GM18519 (cell line): ENCODE measurements around the gene ITCH.
A peak's percentile ranks its signal among the peaks of the same experiment; 100 is the strongest.
"Not testable (repeated sequence)": the region's sequence is repeated elsewhere in the genome, so short reads cannot be mapped to it uniquely, and the experiment has no call there.

Source experiments
- ATAC-seq: cut with Tn5 transposase; IDR thresholded peaks from one replicate; pipeline ENCODE4 v1.9.1; 2021; ENCODE audit warnings: mild to moderate bottlenecking, moderate library complexity; ENCODE audit not compliant: unreplicated experiment, low FRiP score

Gene ITCH

DNA sequence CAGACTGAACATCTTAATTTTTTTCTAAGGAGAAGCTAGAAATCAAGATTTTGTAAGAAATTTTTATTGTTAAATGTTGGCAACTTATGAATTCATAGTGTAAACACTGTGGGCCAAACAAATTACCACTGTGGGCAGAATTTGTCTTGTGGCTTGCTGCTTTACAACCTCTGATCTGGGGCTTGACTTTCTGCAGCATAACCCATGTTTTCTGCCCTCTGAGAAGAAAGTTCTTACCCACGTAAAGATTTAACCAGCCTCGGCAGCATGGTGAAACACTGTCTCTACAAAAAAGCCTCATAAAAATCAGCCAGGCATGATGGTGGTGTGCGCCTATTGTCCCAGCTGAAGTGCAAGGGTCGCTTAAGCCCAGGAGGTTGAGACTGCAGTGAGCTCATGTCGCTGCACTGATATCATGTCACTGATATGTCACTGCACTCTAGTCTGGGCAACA is 12.9 kb downstream of the ITCH start:
- no peak for ATAC-seq

DNA sequence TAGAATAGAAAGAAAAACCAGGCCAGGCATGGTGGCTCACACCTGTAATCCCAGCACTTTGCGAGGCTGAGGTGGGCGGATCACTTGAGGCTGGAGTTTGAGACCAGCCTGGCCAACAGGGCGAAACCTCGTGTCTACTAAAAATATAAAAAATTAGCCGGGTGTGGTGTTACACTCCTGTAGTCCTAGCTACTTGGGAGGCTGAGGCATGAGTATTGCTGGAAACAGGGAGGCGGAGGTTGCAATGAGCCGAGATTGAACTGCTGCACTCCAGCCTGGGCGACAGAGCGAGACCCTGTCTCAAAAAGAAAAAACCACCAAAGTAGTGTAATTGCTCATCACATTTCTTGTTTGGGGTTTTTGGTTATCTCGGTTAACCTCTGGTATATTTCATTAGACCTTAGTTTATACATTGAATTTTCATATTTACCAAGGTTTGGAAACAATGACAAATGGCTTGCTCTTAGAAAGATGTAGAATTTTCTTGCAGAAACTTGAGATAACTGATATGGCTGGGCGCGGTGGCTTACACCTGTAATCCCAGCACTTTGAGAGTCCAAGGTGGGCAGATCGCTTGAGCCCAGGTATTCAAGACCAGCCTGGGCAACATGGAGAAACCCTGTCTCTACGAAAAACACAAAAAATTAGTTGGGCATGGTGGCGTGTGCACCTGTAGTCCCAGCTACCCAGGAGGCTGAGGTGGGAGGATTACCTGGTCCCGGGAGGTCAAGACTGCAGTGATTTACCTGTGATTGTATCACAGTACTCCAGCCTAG is 14.2 kb downstream of the ITCH start:
- peak; percentile 59 for ATAC-seq

DNA sequence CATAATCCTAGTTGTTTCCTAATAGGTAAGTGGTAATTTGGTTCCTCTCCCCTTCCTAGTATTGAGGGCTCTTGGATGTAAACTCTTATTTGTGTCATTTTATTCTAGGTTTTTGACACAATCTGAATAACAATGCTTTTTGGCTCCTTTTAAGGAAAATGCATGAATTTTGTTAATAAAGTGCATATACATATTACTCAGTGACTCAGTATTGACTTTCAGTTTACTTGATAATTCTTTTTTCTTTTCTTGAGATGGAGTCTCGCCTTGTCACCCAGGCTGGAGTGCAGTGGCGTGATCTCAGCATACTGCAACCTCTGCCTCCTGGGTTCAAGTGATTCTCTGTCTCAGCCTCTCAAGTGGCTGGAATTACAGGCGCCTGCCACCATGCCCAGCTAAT is 19.1 kb downstream of the ITCH start:
- ATAC-seq, result no peak

DNA sequence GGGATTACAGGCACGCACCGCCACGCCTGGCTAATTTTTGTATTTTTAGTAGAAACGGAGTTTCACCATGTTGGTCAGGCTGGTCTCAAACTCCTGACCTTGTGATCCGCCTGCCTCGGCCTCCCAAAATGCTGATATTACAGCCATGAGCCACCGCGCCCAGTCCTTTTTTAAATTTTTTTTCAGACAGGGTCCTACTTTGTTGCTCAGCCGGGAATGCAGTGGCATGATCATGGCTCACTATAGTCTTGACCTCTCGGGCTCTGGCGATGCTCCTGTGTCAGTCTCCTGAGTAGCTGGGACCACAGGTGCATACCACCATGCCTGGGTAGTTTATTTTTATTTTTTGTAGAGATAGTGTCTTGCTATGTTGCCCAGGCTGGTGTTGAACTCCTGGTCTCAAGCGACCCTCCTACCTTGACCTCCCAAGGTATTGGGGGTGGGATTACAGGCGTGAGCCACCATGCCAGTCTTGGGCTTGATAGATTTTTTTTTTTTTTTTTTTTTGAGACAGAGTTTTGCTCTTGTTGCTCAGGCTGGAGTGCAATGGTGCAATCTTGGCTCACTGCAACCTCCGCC is 19.9 kb downstream of the ITCH start:
- not testable (repeated sequence) for ATAC-seq

DNA sequence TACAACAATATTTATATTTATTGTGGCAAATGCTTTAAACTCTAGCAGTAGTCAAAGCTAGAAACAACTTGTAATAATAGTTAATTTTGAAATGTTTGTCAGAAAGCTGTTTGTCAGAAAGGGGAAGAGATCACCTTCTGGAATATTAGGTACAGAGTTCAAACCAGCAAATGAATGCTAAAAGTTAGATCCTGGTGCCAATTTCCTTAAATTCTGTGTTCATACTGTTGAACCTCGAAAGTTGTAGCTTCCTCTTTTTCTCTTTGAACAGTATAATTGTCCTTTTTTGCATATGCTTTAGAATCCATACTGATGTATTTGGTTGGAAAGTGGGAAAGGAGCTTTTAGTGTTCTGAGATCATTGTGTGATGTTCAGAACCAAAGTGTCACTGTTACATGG is 22.4 kb downstream of the ITCH start:
- ATAC-seq, result no peak

DNA sequence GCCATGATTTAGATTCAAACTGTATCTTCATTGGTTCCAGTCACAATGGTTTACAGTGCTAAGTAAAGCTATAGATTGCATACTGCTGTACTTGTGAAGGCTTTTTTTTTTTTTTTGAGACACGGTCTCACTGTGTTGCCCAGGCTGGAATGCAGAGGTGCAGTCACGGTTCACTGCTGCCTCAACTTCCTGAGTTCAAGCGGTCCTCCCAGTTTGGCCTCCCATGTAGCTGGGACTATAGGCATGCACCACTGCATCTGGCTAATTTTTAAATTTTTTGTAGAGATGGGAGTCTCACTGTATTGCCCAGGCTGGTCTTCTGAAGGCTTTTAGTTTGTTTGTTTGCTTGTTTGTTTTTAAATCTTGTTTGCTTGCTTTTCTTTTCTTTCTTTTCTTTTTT is 24.9 kb downstream of the ITCH start:
- ATAC-seq, result no peak

DNA sequence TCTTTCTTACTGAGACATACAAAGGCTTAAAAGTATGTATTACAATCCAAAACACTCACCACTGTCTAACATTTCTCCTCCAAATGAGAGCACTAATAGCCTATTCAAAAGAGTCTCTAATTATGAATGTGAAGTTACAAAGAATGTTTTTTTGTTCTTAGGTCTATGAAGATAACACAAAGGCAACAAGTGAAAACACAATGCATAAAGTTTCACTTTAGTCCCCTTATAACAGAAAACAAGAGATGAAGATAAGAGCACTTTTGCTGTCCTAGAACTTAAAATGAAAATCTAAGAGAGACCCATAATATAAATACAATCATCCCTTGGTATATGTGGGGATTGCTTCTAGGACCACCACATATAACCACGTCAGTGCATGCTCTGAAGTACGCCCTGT is 25.6 kb downstream of the ITCH start:
- no peak for ATAC-seq

DNA sequence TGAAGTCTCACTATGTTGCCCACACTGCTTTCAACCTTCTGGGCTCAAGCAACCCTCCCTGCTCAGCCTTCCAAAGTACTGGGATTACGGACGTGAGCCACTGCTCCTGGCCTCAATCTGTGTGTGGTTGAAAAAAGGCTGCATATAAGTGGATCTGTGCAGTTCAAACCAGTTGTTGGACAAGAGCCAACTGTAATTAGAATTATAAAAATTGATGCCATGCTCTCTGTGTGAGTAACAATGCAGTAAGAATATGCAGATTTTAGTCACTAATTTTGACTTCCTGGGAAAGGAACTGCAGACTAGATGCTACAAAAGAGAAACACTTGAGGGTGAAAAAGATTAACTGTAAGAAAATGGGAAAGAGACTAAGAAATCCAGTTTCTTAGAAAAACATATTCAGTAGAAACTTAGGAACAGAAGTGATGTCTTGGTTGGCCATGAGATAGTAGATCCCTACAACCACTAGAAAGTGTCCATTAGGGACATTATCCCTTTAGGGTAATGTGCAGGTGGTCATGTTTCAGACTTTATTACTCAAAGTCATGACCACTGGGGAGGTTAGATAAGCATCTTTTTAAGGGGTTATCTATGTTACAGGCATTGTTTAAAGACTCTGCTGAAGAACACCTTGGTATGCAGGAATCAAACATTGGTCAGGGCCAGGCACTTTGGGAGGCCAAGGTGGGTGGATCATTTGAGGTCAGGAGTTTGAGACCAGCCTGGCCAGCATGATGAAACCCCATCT is 26.3 kb downstream of the ITCH start:
- ATAC-seq, result no peak

DNA sequence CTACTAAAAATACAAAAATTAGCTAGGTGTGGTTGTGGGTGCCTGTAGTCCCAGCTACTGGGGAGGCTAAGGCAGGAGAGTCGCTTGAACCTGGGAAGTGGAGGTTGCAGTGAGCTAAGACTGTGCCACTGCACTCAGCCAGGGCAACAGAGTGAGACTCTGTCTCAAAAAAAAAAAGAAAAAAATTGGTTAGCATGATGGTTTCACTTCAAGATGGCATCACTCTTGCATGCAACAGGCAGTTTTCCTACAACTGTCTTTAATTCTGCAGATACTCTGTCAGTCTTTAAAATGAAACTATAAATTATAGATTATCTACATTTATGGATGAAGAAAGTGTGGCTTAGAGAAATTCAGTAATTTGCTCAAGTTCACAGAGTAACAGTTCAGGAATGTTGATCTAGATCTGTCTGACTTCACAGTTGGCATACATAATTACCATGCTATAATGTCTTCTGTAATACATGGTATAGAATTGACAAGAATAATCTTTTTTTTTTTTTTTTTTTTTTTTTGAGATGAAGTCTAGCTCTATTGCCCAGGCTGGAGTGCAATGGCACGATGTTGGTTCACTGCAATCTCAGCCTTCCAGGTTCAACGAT is 27.0 kb downstream of the ITCH start:
- ATAC-seq, result no peak

DNA sequence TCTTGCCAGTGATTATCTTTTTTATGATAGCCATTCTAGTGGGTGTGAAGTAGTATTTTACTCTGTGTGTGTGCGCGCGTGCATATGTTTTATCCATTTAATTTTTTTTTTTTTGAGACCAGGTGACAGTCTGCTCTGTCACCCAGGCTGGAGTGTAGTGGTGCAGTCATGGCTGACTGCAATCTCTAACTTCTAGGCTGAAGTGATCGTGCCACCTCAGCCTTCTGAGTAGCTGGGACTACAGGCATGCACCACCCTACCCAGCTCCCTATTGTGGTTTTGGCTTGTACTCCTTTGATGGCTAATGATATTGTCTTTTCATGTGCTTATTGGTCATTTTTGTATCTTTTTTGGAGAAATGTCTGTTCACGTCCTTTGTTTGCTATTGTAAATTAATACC is 33.3 kb downstream of the ITCH start:
- ATAC-seq, result no peak

DNA sequence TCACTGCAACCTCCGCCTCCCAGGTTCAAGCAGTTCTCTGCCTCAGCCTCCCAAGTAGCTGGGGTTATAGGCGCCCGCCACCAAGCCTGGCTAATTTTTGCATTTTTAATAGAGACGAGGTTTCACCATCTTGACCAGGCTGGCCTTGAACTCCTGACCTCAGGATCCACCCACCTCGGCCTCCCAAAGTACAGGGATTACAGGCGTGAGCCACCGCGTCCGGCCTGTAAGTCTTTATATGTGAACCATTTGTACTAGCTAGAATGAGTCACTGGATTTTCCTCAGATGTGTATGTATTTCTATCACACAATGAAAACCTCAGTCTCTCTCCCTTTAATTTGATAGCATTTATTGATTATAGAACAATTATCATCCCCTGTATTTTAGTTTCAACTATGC is 34.0 kb downstream of the ITCH start:
- ATAC-seq, result no peak

DNA sequence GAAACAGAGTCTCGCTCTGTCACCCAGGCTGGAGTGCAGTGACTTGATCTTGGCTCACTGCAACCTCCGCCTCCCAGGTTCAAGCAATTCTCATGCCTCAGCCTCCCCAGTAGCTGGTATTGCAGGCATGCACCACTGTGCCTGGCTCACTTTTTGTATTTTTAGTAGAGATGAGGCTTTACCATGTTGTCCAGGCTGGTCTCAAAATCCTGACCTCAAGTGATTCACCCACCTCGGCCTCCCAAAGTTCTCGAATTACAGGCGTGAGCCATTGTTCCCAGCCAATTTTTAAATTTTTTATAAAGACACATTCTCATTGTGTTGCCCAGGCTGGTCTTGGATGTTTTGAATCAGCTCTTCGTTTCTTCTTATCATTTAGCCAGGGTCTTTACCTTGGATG is 37.7 kb downstream of the ITCH start:
- ATAC-seq, result not testable (repeated sequence)

DNA sequence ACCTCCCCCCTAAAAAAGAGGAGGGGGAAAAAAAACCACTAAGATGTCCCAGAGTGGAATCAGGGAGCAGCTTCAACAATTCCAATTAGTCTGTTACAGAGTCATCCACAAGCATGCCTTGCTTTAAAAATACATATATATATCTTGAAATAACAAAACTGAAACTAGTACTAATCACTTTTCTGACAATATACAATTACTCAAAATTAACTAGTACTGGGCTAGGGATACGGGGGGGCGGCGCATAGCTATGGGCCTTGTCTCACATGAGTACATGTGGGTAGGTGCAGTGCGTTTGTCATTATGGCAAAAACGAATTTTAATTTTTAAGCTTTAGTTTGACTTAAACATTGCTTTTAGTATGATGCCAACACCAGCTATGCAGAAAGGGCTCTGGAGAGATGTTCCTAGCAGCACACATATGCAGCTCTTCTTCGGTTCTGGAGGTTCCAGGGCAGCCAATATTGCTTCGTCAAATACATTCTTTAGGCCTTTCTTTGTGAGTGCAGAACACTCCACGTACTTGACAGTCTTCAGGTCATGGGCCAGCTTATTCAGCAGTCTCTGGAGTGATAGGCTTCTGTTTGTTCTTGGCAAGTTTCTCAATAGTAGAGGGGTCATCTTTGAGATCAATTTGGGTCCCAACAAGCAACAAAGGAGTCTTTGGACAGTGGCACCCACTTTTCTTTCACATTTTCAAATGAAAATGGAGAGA is 38.8 kb downstream of the ITCH start:
- ATAC-seq, result no peak

DNA sequence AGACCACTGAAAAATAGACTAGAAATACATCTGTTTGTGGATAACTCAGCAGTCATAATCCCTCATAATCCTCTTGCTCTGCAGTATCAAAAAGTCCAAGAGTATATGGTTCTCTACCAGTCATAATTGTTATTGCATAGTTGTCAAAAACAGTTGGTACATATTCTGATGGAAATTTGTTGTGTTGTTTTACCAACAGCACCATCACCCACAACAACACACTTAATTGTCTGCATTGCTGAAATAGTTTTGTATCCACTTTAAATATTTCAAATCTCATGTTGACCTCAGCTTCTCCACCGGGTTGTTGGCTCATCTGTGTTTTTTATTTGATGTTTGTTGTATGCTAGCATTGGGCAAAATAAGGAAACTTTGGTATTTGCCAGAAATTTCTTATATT is 39.4 kb downstream of the ITCH start:
- ATAC-seq, result no peak

DNA sequence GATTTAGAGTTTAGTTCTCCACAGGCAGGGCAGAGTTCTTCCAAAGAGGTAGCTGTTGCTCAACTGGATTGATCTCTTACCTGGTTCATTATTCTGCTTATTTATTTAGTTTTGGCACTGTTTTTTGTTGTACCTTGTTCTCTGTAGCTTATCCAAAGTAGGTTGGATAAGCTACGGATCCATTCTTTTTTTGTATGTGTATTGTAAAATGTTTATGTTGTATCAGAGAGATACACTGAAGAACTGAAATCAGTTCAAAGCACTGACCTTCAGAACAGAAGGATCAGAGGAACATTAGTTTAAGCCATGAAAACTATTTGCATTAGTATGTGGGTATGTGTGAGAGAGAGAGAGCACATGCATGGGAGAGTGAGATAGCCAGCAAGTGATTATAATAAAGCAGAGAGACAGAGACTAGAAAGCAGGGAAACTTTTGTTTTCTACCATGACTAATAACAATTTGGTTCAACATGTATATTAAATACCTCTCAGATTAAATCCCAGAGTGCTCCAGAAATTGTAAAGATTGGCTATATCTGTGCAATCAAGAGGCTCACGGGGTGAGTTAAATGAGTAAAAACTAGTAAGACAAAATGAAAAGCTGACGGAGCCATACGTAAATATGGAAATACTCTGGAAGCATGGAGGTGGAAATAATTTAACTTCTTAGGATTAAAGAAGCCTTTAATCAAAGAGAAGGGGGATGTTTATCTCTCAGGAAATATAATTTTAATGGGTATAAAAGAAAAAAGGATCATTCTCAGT is 40.2 kb downstream of the ITCH start:
- ATAC-seq, result no peak

DNA sequence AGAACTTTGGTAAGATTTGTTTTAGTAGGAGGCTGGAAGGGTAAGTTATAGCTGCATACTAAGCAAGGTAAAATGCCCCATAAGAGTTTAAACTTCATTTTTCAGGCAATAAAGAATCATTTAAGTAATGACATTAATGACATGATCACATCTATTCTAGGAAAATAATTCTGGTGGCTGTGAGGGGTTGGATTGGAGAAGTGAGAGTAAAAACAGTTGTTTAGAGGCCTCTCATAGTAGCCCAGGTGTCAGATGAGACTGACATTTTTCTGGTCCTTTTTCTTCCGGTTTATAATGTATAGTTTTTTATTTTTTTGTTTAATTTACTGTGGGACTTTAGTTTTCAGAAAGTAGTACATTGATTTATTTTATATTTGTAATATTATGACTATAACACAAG is 40.8 kb downstream of the ITCH start:
- ATAC-seq, result no peak

DNA sequence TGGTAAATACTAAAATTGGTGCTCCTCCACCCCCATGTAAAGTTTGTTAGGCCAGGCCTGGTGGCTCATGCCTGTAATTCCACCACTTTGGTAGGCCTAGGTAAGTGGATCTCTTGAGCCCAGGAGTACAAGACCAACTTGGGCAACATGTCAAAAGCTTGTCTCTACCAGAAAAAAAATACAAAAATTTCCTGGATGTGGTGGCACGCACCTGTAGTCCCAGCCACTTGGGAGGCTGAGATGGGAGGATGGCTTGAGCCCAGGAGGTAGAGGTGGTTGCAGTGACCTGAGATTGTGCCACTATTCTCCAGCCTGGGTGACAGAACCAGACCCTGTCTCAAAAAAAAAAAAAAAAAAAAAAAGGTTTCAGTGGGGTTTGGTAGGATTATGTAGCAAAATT is 41.7 kb downstream of the ITCH start:
- ATAC-seq, result no peak

DNA sequence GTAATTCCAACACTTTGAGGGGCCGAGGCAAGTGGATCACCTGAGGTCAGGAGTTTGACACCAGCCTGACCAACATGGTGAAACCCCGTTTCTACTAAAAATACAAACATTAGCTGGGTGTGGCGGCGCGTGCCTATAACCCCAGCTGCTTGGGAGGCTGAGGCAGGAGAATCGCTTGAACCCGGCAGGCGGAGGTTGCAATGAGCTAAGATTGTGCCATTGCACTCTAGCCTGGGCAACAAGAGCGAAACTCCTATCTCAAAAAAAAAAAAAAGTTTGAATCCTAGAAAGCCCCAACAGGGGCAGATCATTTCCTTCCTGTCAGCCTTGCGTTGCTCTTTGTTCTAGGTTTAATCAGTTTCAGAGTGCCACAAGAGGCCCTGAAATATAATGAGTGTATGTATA is 42.2 kb downstream of the ITCH start:
- ATAC-seq, result not testable (repeated sequence)

DNA sequence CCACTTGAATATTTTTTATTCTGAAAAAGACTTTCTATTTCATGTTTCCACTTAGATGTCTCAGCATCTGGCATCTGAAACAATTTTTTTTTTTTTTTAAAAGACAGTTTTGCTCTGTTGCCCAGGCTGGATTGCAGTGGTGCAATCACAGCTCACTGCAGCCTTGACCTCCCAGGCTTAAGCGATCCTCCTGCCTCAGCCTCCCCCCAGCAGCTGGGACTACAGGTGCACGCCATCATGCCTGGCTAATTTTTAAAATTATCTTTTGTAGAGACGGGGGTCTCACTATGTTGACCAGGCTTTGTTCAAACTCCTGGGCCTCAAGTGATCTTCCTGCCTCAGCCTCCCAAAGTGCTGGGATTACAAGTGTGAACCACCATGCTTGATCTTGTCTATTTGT is 42.9 kb downstream of the ITCH start:
- ATAC-seq, result not testable (repeated sequence)

DNA sequence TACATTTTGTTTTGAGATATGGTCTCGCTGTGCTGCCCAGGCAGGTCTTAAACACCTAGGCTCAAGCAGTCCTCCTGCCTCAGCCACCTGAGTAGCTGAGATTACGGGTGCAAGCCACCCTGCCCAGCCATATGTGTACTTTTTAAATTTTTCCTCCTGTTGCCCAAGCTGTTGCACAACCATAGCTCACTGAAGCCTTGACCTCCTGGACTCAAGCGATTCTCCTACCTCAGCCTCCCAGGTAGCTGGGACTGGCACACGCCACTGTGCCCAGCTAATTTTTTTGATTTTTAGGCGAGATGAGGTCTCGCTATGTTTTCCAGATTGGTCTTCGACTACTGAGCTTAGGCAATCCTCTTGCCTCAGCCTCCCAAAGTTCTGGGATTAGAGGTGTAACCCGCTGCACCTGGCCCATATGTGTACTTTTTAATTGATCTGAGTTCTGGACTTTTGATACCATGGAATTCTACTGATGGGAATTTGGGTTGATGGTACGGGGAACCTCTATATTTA is 44.9 kb downstream of the ITCH start:
- ATAC-seq, result no peak
